Right atrium auricular region (tissue), 2 donors: Measurements from ENCODE around the gene ACR. TPM values are rescaled to one million over a fixed set of nuclear protein-coding genes. Genes with fewer than 3 reads are reported as not detected.

Experiments
- DNase-seq: peaks from one replicate; pipeline ENCODE4 v3.0.0-alpha.2; 2019; ENCODE audit warnings: low spot score
- H3K27ac ChIP-seq, 2 donors: fragments of 200-600 bp; sonication (generic); 1 replicate in 1 of 2; 2 replicates in 1 of 2; pipeline ENCODE4 v1.5.1; 2016 to 2019
- H3K27me3 ChIP-seq, 2 donors: fragments of 200-600 bp; sonication (generic); one replicate each; pipeline versions ENCODE4 v1.5.1 to v1.6.0; 2017 to 2019
- H3K36me3 ChIP-seq: fragments of 200-600 bp; sonication (generic); one replicate; pipeline ENCODE4 v1.5.1; 2016
- H3K4me1 ChIP-seq, 2 donors: fragments of 200-600 bp; sonication (generic); one replicate each; pipeline versions ENCODE4 v1.5.1 to v1.6.0; 2017 to 2019
- H3K4me3 ChIP-seq, 2 donors: fragments of 200-600 bp; sonication (generic); 1 replicate in 1 of 2; 2 replicates in 1 of 2; pipeline ENCODE4 v1.5.1; 2017 to 2019; ENCODE audit warnings: mild to moderate bottlenecking in 1 of 2, moderate library complexity in 1 of 2
- H3K9me3 ChIP-seq, 2 donors: fragments of 200-600 bp; sonication (generic); one replicate each; pipeline ENCODE4 v1.5.1; 2019
- CTCF ChIP-seq, 2 donors: fragments of 200-600 bp; sonication (generic); IDR thresholded peaks; one replicate each; pipeline ENCODE4 v1.5.1; 2019; ENCODE audit warnings: antibody characterized with exemption in 2 of 2
- total RNA-seq, 2 donors: library from RNA; depleted of rRNA; stranded (reverse); fragments of >200 nt; gene quantifications; one replicate each; pipeline ENCODE4 v1.1.0, GENCODE V29; 2016

ACR gene
- total RNA-seq, 2 donors from 2014 or later: 0.39 TPM; not detected in 1

GRCh38 chr22:50721257-50721844, 16.7 kb upstream of the ACR start:
- no peak overlapping the region for H3K4me3 ChIP-seq
- peaks cover 0 to 22% of the 10 kb centered on the region in 2 donors for H3K4me1 ChIP-seq
- H3K36me3 ChIP-seq: peaks cover 12% of the 10 kb centered on the region
- TF ChIP-seq CTCF (IDR thresholded peaks at IDR 0.05): no peak
- no peaks in the 10 kb centered on the region for H3K9me3 ChIP-seq
- H3K27me3 ChIP-seq: peaks cover 0 to 2% of the 10 kb centered on the region in 2 donors
- H3K27ac ChIP-seq: no peak overlapping the region
- DNase-seq: no peak

GRCh38 chr22:50722048-50722701, 15.8 kb upstream of the ACR start:
- peaks cover 0 to 2% of the 10 kb centered on the region in 2 donors for H3K27me3 ChIP-seq
- DNase-seq: no peak
- H3K27ac ChIP-seq: no peak overlapping the region
- peaks cover 0 to 27% of the 10 kb centered on the region in 2 donors for H3K4me1 ChIP-seq
- H3K36me3 ChIP-seq: peaks cover 10% of the 10 kb centered on the region
- no peak for TF ChIP-seq CTCF (IDR thresholded peaks at IDR 0.05)
- H3K4me3 ChIP-seq: no peak overlapping the region
- H3K9me3 ChIP-seq: no peaks in the 10 kb centered on the region

GRCh38 chr22:50722716-50723428, 15.1 kb upstream of the ACR start:
- H3K4me1 ChIP-seq: peaks cover 0 to 27% of the 10 kb centered on the region in 2 donors
- no peak for TF ChIP-seq CTCF (IDR thresholded peaks at IDR 0.05)
- no peak overlapping the region for H3K27ac ChIP-seq
- no peaks in the 10 kb centered on the region for H3K9me3 ChIP-seq
- DNase-seq: no peak
- no peak overlapping the region for H3K4me3 ChIP-seq
- H3K27me3 ChIP-seq: peaks cover 0 to 2% of the 10 kb centered on the region in 2 donors
- peaks cover 10% of the 10 kb centered on the region for H3K36me3 ChIP-seq

GRCh38 chr22:50723991-50724390, 14.0 kb upstream of the ACR start:
- peaks cover 0 to 27% of the 10 kb centered on the region in 2 donors for H3K4me1 ChIP-seq
- no peak overlapping the region for H3K27ac ChIP-seq
- H3K36me3 ChIP-seq: peaks cover 16% of the 10 kb centered on the region
- TF ChIP-seq CTCF (IDR thresholded peaks at IDR 0.05): no peak
- H3K4me3 ChIP-seq: no peak overlapping the region
- DNase-seq: no peak
- peaks cover 0 to 2% of the 10 kb centered on the region in 2 donors for H3K27me3 ChIP-seq
- no peaks in the 10 kb centered on the region for H3K9me3 ChIP-seq

- Histone ChIP-seq H3K9me3 (no peaks in the 10 kb centered on the region), H3K27me3 (peaks cover 0 to 2% of the 10 kb centered on the region in 2 donors), H3K36me3 (peaks cover 16% of the 10 kb centered on the region), H3K4me1 (peaks cover 0 to 27% of the 10 kb centered on the region in 2 donors), H3K4me3 (no peak overlapping the region), H3K27ac (no peak overlapping the region)
- DNase-seq: no peak
- no peak for TF ChIP-seq CTCF (IDR thresholded peaks at IDR 0.05)
Measured at GRCh38 chr22:50724616-50725015, 13.4 kb upstream of the ACR start.
